Right lobe of liver (tissue), 6 donors: ENCODE results near the gene CAPRIN1. TPM values are rescaled to one million over a fixed set of nuclear protein-coding genes. Genes with fewer than 3 reads are reported as not detected.

Experiments
- ATAC-seq, 4 donors: fragments of 200-7000 bp; cut with Tn5 transposase; one replicate each; pipeline ENCODE4 v1.9.1; 2020; ENCODE audit warnings: mild to moderate bottlenecking in 4 of 4, moderate library complexity in 4 of 4
- DNase-seq, 3 donors: peaks; one replicate each; pipeline ENCODE4 v3.0.0-alpha.2; 2020
- H3K27ac ChIP-seq, 3 donors: fragments of 200-600 bp; one replicate each; pipeline ENCODE4 v1.8.0; 2022
- H3K27me3 ChIP-seq, 2 donors: fragments of 200-600 bp; one replicate each; pipeline ENCODE4 v1.8.0; 2022
- H3K36me3 ChIP-seq, 4 donors: fragments of 200-600 bp; sonication (generic) in 1 of 4; one replicate each; pipeline versions ENCODE4 v1.5.1 to v1.8.0; 2017 to 2022; ENCODE audit warnings: control low read depth in 1 of 4
- H3K4me1 ChIP-seq, 4 donors: fragments of 200-600 bp; sonication (generic) in 1 of 4; one replicate each; pipeline versions ENCODE4 v1.5.1 to v1.8.0; 2017 to 2022; ENCODE audit warnings: control low read depth in 1 of 4
- H3K4me3 ChIP-seq, 3 donors: fragments of 200-600 bp; one replicate each; pipeline ENCODE4 v1.8.0; 2022
- H3K9me3 ChIP-seq, 4 donors: fragments of 200-600 bp; sonication (generic) in 1 of 4; one replicate each; pipeline versions ENCODE4 v1.5.1 to v1.8.0; 2017 to 2022; ENCODE audit warnings: control low read depth in 1 of 4
- CTCF ChIP-seq, 4 donors: fragments of 200-600 bp in 3 of 4; fragments of 450-650 bp in 1 of 4; IDR thresholded peaks; one replicate each; pipeline versions ENCODE4 v1.5.1 to v1.8.0; 2016 to 2022; ENCODE audit warnings: antibody characterized with exemption in 4 of 4, mild to moderate bottlenecking in 2 of 4
- POLR2A ChIP-seq: fragments of 450-650 bp; IDR thresholded peaks from one replicate; pipeline ENCODE4 v1.6.1; 2017; ENCODE audit warnings: antibody characterized with exemption, mild to moderate bottlenecking
- WGBS: methylation state at CpG from one replicate; pipeline ENCODE4 v1.1.6; 2018; ENCODE audit warnings: low coverage, low lambda C conversion rate; ENCODE audit not compliant: insufficient coverage; ENCODE audit errors: missing lambda C conversion rate; 5-methylcytosine and 5-hydroxymethylcytosine counted together
- intact Hi-C, 2 donors: fragments of 100-400 bp; cut with DNase I; formaldehyde crosslinking; loops; one replicate each; pipeline versions ENCODE4 v1.11.2 to v1.14.1; 2022
- total RNA-seq, 6 experiments: library from RNA; depleted of rRNA in 2 of 6; stranded (reverse); fragments of >200 nt in 2 of 6; fragmentation: NEBNext Ultra II Directional in 3 of 6; extraction: Animal tissue kit (Norgen Biotek cat#: 25700) in 3 of 6; gene quantifications; one replicate each; pipeline versions ENCODE4 v1.1.0 to v1.2.4, GENCODE V29; 2016 to 2023
- donor health status: DM: no; HTN: yes; CAD: no.
- donor health status: DM: no; HTN: no; CAD: no.
- donor health status: DM: no; HTN: no; CAD: no.
- donor health status: DM: no; HTN: yes; CAD: no.
- donor health status: DM: no; HTN: yes; CAD: no.

Gene CAPRIN1
- total RNA-seq, 6 experiments from 2014 or later = 60.0 to 87.6 (median 71.2) TPM

DNA sequence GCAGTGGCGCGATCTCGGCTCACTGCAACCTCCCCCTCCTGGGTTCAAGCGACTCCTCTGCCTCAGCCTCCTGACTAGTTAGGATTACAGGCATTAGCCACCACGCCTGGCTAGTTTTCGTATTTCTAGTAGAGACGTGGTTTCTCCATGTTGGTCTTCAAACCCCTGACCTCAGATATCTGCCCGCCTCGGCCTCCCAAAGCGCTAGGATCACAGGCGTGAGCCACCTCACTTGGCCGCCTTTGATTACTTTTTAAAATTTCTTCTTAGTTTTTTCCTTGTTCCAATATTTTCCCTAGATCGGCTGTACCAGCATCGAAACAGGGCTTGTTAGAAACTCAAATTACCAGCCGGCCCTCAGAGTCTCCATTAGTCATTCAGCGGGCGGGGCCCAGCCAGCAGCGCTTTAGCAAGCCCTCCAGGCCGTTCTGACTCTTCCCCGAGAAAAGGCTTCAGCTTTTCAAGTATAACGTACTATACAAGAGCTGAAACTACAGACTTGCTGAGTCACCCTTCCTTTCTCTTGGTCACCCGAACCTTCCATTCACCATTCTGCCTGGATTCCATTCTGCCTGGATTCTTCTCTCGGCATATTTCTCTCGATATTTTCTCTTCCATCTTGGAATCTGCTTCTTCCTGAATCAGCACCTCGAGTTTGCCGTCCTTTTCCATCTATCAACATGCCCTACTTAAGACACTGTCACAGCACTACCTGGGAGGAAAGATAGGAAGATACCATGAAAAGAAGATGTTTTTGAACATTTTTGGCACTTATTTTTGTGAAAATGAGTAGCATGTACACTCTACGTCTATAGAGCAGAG, 6.7 kb upstream of the CAPRIN1 start:
- DNase-seq (no peak), ATAC-seq (no peak)
- no peak overlapping the region for H3K27ac ChIP-seq
- H3K9me3 ChIP-seq = no peaks in the 10 kb centered on the region
- no peaks in the 10 kb centered on the region for H3K27me3 ChIP-seq
- WGBS = 77% methylated on average over 23 of the region's 27 CpGs
- no peaks in the 10 kb centered on the region for H3K4me1 ChIP-seq
- no peaks in the 10 kb centered on the region for H3K36me3 ChIP-seq
- intact Hi-C loops = no loop called here
- TF ChIP-seq CTCF (IDR thresholded peaks at IDR 0.05) (no peak), POLR2A (no peak)
- H3K4me3 ChIP-seq = no peak overlapping the region

DNA sequence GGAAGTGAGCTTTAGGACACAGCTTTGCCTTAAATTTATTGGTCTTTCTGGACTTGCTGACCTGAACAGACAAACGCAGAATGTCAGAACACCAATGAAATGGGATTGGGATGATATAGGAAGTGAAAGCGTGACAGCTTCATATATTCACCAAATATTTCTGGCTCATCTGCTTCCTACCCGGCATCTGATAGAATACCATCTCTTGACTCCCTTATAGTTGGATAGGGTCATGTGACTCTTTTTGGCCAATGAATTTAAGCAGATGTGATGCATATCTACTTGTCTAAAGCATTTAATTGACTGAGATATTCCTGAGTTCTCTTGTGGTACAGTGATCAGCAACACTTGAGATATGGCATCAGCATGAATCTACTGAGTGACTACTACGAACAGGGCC, 2.5 kb upstream of the CAPRIN1 start:
- no peak for DNase-seq
- TF ChIP-seq POLR2A (no peak), CTCF (IDR thresholded peaks at IDR 0.05) (no peak)
- no peaks in the 10 kb centered on the region for H3K36me3 ChIP-seq
- no peaks in the 10 kb centered on the region for H3K27me3 ChIP-seq
- 71% methylated on average over 4 of the region's 4 CpGs for WGBS
- H3K9me3 ChIP-seq = no peaks in the 10 kb centered on the region
- H3K4me3 ChIP-seq = no peak overlapping the region
- no peak for ATAC-seq
- H3K4me1 ChIP-seq = peaks cover 0 to 12% (median 5%) of the 10 kb centered on the region in 4 donors
- no peak overlapping the region for H3K27ac ChIP-seq
- intact Hi-C loops = no loop called here

DNA sequence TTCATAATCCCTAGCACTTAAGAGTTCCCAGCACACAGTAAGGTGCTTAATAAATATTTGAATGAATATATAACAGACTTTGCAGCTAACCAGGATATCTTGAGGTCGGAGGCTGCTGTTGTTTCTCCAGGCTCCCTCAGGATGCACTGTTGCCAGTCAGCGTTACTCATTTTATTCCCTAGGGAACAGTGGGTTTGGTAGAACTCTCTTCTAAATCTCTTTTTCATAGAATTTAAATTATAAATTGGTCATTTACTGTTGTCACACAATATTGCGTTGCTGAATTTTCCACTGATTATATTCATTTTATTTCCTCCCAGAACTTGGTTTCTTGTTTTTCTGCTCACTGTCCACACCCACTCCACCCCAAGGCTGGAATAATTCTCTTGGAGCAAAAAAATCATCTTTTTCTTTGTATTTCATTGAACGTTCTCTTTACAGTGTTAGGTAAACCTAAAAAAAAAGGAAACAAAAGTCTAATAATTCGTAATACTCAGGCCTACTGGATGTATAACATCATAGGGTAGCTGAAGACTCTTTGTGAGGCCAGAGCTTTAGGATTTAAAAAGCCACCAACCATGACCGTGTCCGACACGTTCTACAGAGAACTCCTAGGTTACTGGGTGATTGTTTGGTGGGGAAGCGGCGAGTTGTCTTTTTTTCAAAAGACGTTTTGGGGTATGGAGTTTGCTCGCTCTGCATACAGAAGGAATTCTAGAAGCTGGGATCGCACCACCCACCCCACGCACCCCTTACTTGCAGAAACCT, 766 bp upstream of the CAPRIN1 start:
- 14% methylated on average over 13 of the region's 14 CpGs for WGBS
- intact Hi-C loops = no loop called here
- ATAC-seq = peak; percentile 7 to 17 (median 10)
- TF ChIP-seq POLR2A (no peak), CTCF (IDR thresholded peaks at IDR 0.05) (no peak)
- H3K4me3 ChIP-seq = peak overlapping the region; percentile 69 to 93 (median 88)
- peak overlapping the region; percentile 98 to 100 (median 99) for H3K27ac ChIP-seq
- H3K27me3 ChIP-seq = no peaks in the 10 kb centered on the region
- H3K9me3 ChIP-seq = no peaks in the 10 kb centered on the region
- peaks cover 0 to 5% (median 0%) of the 10 kb centered on the region in 4 donors for H3K36me3 ChIP-seq
- peaks cover 0 to 28% (median 13%) of the 10 kb centered on the region in 4 donors for H3K4me1 ChIP-seq
- DNase-seq = no peak

- Histone ChIP-seq H3K9me3 (no peaks in the 10 kb centered on the region), H3K27me3 (no peaks in the 10 kb centered on the region), H3K27ac (peak overlapping the region; percentile 98 to 100 (median 99)), H3K4me3 (peak overlapping the region; percentile 81 to 93 (median 88)), H3K4me1 (peaks cover 0 to 38% (median 17%) of the 10 kb centered on the region in 4 donors), H3K36me3 (peaks cover 0 to 5% (median 0%) of the 10 kb centered on the region in 4 donors)
- 0% methylated on average over 16 of the region's 82 CpGs for WGBS
- TF ChIP-seq CTCF (IDR thresholded peaks at IDR 0.05) = no peak
- TF ChIP-seq POLR2A = no peak
- intact Hi-C loops = no loop called here
- DNase-seq = peak; percentile 95 to 97 (median 96)
- peak; percentile 74 to 86 (median 79) for ATAC-seq
These were observed 591 bp downstream of the CAPRIN1 start for GRCh38 chr11:34052036-34052607.
